Suprapubic skin (tissue), 4 donors: ENCODE results near the gene ERLIN1.

ENCODE experiments used
- EP300 ChIP-seq: sonication (generic); formaldehyde crosslinking; IDR thresholded peaks from one replicate; pipeline ENCODE4 v1.6.1; 2017; ENCODE audit warnings: antibody characterized with exemption
- POLR2A ChIP-seq, 2 donors: fragments of 450-650 bp; IDR thresholded peaks; one replicate each; pipeline ENCODE4 v1.6.1; 2017; ENCODE audit warnings: antibody characterized with exemption in 2 of 2, mild to moderate bottlenecking in 2 of 2, moderate library complexity in 2 of 2
- POLR2AphosphoS5 ChIP-seq, 3 donors: sonication (generic); formaldehyde crosslinking; IDR thresholded peaks; one replicate each; pipeline ENCODE4 v1.6.1; 2017; ENCODE audit warnings: antibody characterized with exemption in 3 of 3
- TF ChIP-seq, protein P1 (sequence below), 2 donors: fragments of 200-600 bp in 1 of 2; fragments of 450-650 bp in 1 of 2; sonication (generic) in 1 of 2; IDR thresholded peaks; one replicate each; pipeline ENCODE4 v1.5.1; 2016 to 2019; ENCODE audit warnings: antibody characterized with exemption in 2 of 2, mild to moderate bottlenecking in 1 of 2, moderate library complexity in 1 of 2

- TF ChIP-seq POLR2A (IDR thresholded peaks at IDR 0.05) (no peak), EP300 (no peak), POLR2AphosphoS5 (IDR thresholded peaks at IDR 0.05) (no peak)
- TF ChIP-seq, protein P1, sequence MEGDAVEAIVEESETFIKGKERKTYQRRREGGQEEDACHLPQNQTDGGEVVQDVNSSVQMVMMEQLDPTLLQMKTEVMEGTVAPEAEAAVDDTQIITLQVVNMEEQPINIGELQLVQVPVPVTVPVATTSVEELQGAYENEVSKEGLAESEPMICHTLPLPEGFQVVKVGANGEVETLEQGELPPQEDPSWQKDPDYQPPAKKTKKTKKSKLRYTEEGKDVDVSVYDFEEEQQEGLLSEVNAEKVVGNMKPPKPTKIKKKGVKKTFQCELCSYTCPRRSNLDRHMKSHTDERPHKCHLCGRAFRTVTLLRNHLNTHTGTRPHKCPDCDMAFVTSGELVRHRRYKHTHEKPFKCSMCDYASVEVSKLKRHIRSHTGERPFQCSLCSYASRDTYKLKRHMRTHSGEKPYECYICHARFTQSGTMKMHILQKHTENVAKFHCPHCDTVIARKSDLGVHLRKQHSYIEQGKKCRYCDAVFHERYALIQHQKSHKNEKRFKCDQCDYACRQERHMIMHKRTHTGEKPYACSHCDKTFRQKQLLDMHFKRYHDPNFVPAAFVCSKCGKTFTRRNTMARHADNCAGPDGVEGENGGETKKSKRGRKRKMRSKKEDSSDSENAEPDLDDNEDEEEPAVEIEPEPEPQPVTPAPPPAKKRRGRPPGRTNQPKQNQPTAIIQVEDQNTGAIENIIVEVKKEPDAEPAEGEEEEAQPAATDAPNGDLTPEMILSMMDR (IDR thresholded peaks at IDR 0.05) = no peak
These were observed 2.9 kb downstream of the ERLIN1 start for GRCh38 chr10:100182908-100183307.
